Transverse colon (tissue), 4 donors: ENCODE measurements around the gene RIC1. TPM values are rescaled to one million over a fixed set of nuclear protein-coding genes. Genes with fewer than 3 reads are reported as not detected.

ENCODE experiments used
- DNase-seq: peaks from one replicate; pipeline ENCODE4 v3.0.0-alpha.2; 2019
- H3K27ac ChIP-seq, 4 donors: fragments of 200-600 bp; sonication (generic); 2 replicates each; pipeline ENCODE4 v1.5.1; 2016 to 2018; ENCODE audit warnings: inconsistent platforms in 4 of 4
- H3K27me3 ChIP-seq: fragments of 200-600 bp; sonication (generic); 2 replicates; pipeline ENCODE4 v1.5.1; 2017; ENCODE audit warnings: inconsistent platforms
- H3K36me3 ChIP-seq, 4 donors: fragments of 200-600 bp; sonication (generic); 2 replicates each; pipeline ENCODE4 v1.5.1; 2017 to 2019; ENCODE audit warnings: inconsistent platforms in 4 of 4
- H3K4me1 ChIP-seq, 4 donors: fragments of 200-600 bp; sonication (generic); 2 replicates each; pipeline ENCODE4 v1.5.1; 2017 to 2020; ENCODE audit warnings: inconsistent platforms in 4 of 4
- H3K4me3 ChIP-seq, 4 donors: fragments of 200-600 bp; sonication (generic); 1 replicate in 1 of 4; 2 replicates in 3 of 4; pipeline versions ENCODE4 v1.5.1 to v1.6.1; 2017 to 2019; ENCODE audit warnings: inconsistent platforms in 4 of 4
- H3K9me3 ChIP-seq, 2 donors: fragments of 200-600 bp; sonication (generic); 2 replicates each; pipeline ENCODE4 v1.5.1; 2017 to 2019; ENCODE audit warnings: inconsistent platforms in 2 of 2
- EP300 ChIP-seq: sonication (generic); formaldehyde crosslinking; IDR thresholded peaks from one replicate; pipeline ENCODE4 v1.6.1; 2017; ENCODE audit warnings: antibody characterized with exemption, low read depth
- POLR2A ChIP-seq: fragments of 450-650 bp; IDR thresholded peaks from one replicate; pipeline ENCODE4 v1.6.1; 2016; ENCODE audit warnings: antibody characterized with exemption, mild to moderate bottlenecking, moderate library complexity
- POLR2AphosphoS5 ChIP-seq, 3 donors: sonication (generic); formaldehyde crosslinking; IDR thresholded peaks; one replicate each; pipeline ENCODE4 v1.6.1; 2016; ENCODE audit warnings: antibody characterized with exemption in 3 of 3
- WGBS, 2 donors: methylation state at CpG; one replicate each; pipeline ENCODE4 v1.1.5; 2018; ENCODE audit warnings: low coverage in 1 of 2; 5-methylcytosine and 5-hydroxymethylcytosine counted together
- in situ Hi-C, 4 donors: fragments of 200-750 bp; cut with MboI; loops; one replicate each; pipeline versions ENCODE4 v1.15.0 to v1.15.1; 2017; ENCODE audit warnings: low sequenced_read_pairs in 3 of 4, low pct_ligation_motif_present in 1 of 4, low pct_unique_long_range_greater_than_20kb in 1 of 4
- intact Hi-C: fragments of 100-400 bp; cut with DNase I; formaldehyde crosslinking; loops from one replicate; pipeline ENCODE4 v1.15.1; 2023; ENCODE audit warnings: low total_unique reads
- total RNA-seq, 4 donors: library from RNA; depleted of rRNA; stranded (reverse); fragments of >200 nt; gene quantifications; one replicate each; pipeline ENCODE4 v1.1.0, GENCODE V29; 2016
- TF ChIP-seq, protein P1 (sequence below), 5 experiments: fragments of 200-600 bp in 3 of 5; fragments of 450-650 bp in 2 of 5; sonication (generic) in 3 of 5; IDR thresholded peaks; 1 replicate in 2 of 5; 2 replicates in 3 of 5; pipeline ENCODE4 v1.5.1; 2016 to 2017; ENCODE audit warnings: antibody characterized with exemption in 5 of 5, inconsistent platforms in 3 of 5, mild to moderate bottlenecking in 2 of 5, moderate library complexity in 1 of 5

Gene RIC1
- total RNA-seq, 4 donors from 2014 or later = 22.5 to 93.9 (median 42.8) TPM

DNA sequence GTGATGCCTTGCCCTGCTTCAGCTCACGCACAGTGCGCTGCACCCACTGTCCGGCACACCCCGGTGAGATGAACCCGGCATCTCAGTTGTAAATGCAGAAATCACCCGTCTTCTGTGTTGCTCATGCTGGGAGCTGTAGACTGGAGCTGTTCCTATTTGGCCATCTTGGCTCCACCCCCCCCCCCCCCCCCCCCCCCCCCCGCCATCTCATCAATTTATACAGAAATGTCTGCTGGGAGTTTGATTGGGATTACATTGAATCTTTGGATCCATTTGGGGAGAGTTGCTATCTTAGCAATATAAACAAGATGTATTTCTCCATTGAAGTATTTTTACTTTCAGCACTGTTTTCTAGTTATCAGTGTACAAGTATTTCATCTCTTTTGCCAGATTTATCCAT is 55.2 kb downstream of the RIC1 start:
- in situ Hi-C loops (no loop called here), intact Hi-C loops (no loop called here)
- H3K4me3 ChIP-seq = no peak overlapping the region
- no peak for TF ChIP-seq POLR2AphosphoS5 (IDR thresholded peaks at IDR 0.05)
- TF ChIP-seq, protein P1, sequence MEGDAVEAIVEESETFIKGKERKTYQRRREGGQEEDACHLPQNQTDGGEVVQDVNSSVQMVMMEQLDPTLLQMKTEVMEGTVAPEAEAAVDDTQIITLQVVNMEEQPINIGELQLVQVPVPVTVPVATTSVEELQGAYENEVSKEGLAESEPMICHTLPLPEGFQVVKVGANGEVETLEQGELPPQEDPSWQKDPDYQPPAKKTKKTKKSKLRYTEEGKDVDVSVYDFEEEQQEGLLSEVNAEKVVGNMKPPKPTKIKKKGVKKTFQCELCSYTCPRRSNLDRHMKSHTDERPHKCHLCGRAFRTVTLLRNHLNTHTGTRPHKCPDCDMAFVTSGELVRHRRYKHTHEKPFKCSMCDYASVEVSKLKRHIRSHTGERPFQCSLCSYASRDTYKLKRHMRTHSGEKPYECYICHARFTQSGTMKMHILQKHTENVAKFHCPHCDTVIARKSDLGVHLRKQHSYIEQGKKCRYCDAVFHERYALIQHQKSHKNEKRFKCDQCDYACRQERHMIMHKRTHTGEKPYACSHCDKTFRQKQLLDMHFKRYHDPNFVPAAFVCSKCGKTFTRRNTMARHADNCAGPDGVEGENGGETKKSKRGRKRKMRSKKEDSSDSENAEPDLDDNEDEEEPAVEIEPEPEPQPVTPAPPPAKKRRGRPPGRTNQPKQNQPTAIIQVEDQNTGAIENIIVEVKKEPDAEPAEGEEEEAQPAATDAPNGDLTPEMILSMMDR (IDR thresholded peaks at IDR 0.05) = no peak
- no peak for TF ChIP-seq POLR2A
- no peak for TF ChIP-seq EP300
- no peak for DNase-seq
- WGBS, 2 donors = 98 to 100% methylated on average over 1 to 6 of the region's 7 CpGs
- H3K27ac ChIP-seq = no peak overlapping the region
- no peaks in the 10 kb centered on the region for H3K27me3 ChIP-seq
- H3K9me3 ChIP-seq = no peaks in the 10 kb centered on the region
- no peaks in the 10 kb centered on the region for H3K36me3 ChIP-seq
- peaks cover 0 to 15% (median 3%) of the 10 kb centered on the region in 4 donors for H3K4me1 ChIP-seq

- H3K36me3 ChIP-seq = no peaks in the 10 kb centered on the region
- H3K9me3 ChIP-seq = no peaks in the 10 kb centered on the region
- WGBS, 2 donors = 29 to 82% methylated on average over 1 of the region's 1 CpG
- in situ Hi-C loops (no loop called here), intact Hi-C loops (no loop called here)
- no peak overlapping the region for H3K4me3 ChIP-seq
- H3K27me3 ChIP-seq = no peaks in the 10 kb centered on the region
- TF ChIP-seq, protein P1 (IDR thresholded peaks at IDR 0.05) = no peak
- no peak for TF ChIP-seq POLR2A
- no peak for TF ChIP-seq EP300
- no peak for TF ChIP-seq POLR2AphosphoS5 (IDR thresholded peaks at IDR 0.05)
- H3K4me1 ChIP-seq = peaks cover 0 to 28% (median 8%) of the 10 kb centered on the region in 4 donors
- H3K27ac ChIP-seq = no peak overlapping the region
- no peak for DNase-seq
Measured at GRCh38 chr9:5688109-5688508, 59.2 kb downstream of the RIC1 start.

GRCh38 chr9:5690278-5690677 is 61.4 kb downstream of the RIC1 start:
- intact Hi-C loops = no loop called here
- Histone ChIP-seq H3K4me3 (no peak overlapping the region), H3K27ac (no peak overlapping the region), H3K36me3 (no peaks in the 10 kb centered on the region), H3K4me1 (peaks cover 0 to 28% (median 8%) of the 10 kb centered on the region in 4 donors), H3K27me3 (no peaks in the 10 kb centered on the region), H3K9me3 (no peaks in the 10 kb centered on the region)
- in situ Hi-C loops = no loop called here
- DNase-seq = no peak
- no peak for TF ChIP-seq EP300
- TF ChIP-seq, protein P1 (IDR thresholded peaks at IDR 0.05) = no peak
- no peak for TF ChIP-seq POLR2A
- TF ChIP-seq POLR2AphosphoS5 (IDR thresholded peaks at IDR 0.05) = no peak
- WGBS, 2 donors = 51 to 64% methylated on average over 1 of the region's 1 CpG

- Histone ChIP-seq H3K36me3 (no peaks in the 10 kb centered on the region), H3K27ac (no peak overlapping the region), H3K4me1 (peaks cover 0 to 4% (median 0%) of the 10 kb centered on the region in 4 donors), H3K9me3 (no peaks in the 10 kb centered on the region), H3K4me3 (no peak overlapping the region), H3K27me3 (no peaks in the 10 kb centered on the region)
- 93 to 100% methylated on average over 1 to 2 of the region's 2 CpGs for WGBS, 2 donors
- intact Hi-C loops (no loop called here), in situ Hi-C loops (no loop called here)
- TF ChIP-seq EP300 = no peak
- no peak for TF ChIP-seq POLR2A
- TF ChIP-seq, protein P1 (IDR thresholded peaks at IDR 0.05) = no peak
- no peak for TF ChIP-seq POLR2AphosphoS5 (IDR thresholded peaks at IDR 0.05)
- no peak for DNase-seq
Measured at GRCh38 chr9:5695860-5696259, 67.0 kb downstream of the RIC1 start.
